ENCODE data around the gene TMEM151A.

- TF ChIP-seq POLR2A (IDR thresholded peaks at IDR 0.05) (peak; percentile 37 to 64), CTCF (IDR thresholded peaks at IDR 0.05) (no peak), EP300 (IDR thresholded peaks at IDR 0.05) (no peak)
Observed at GRCh38 chr11:66312549-66313320, 21.0 kb downstream of the TMEM151A start.
